ENCODE data around the gene PIK3CD. TPM values are rescaled to one million over a fixed set of nuclear protein-coding genes. Genes with fewer than 3 reads are reported as not detected.

PIK3CD gene
- total RNA-seq, 1 experiment from 2014 or later, result 23.1 TPM

DNA sequence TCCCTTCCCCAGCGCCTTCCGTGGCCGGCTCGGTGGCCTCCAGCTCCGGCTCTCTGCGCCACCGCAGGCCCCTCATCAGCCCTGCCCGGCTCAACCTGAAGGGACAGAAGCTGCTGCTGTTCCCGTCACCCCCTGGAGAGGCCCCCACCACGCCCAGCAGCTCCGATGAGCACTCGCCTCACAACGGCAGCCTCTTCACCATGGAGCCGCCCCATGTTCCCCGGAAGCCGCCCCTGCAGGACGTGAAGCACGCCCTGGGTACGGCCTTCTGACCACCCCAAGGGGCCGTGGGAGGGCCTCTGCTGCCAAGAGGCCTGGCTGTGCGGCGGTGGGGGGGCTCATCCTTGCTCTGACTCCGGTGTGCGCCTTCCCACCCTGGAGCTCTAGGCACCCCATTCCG lies 41.0 kb upstream of the PIK3CD start (continued):
- no peak for TF ChIP-seq SOX15 (CRISPR knock-in tag; IDR thresholded peaks at IDR 0.05)
- TF ChIP-seq AFF4 (CRISPR knock-in tag; IDR thresholded peaks at IDR 0.05; ENCODE audit: borderline replicate concordance), result no peak
- TF ChIP-seq ZBTB21 (CRISPR knock-in tag; IDR thresholded peaks at IDR 0.05; ENCODE audit: borderline replicate concordance), result no peak
- no peak for TF ChIP-seq NR2C2 (CRISPR knock-in tag; IDR thresholded peaks at IDR 0.05)
- no peak for TF ChIP-seq ZNF512 (CRISPR knock-in tag; IDR thresholded peaks at IDR 0.05; ENCODE audit: borderline replicate concordance)
- no peak for TF ChIP-seq FOXJ3 (CRISPR knock-in tag; IDR thresholded peaks at IDR 0.05; ENCODE audit: borderline replicate concordance)
- no peak for TF ChIP-seq MYBL2 (CRISPR knock-in tag; IDR thresholded peaks at IDR 0.05)
- no peak for TF ChIP-seq MXD4 (CRISPR knock-in tag; IDR thresholded peaks at IDR 0.05; ENCODE audit: borderline replicate concordance)
- TF ChIP-seq AR (CRISPR knock-in tag; IDR thresholded peaks at IDR 0.05), result no peak

DNA sequence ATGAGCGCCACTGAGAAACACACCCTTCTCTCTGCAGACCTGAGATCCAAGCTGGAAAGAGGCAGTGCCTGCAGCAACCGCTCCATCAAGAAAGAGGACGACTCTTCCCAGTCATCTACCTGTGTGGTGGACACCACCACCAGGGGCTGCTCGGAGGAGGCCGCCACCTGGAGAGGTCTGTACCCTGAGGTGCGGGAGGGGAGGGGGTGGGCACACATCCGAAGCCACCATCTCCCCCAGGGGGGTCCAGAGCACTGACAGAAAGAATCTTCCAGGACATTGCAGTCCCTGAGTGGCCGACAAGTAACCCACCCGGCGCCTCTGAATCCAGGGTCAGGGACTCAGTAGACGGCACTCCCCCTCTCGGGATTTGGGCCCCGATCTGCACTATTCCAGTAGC lies 39.8 kb upstream of the PIK3CD start:
- no peaks in the 10 kb centered on the region for H3K27me3 Mint-ChIP-seq (ENCODE audit: low read depth)
- POLR2A ChIA-PET, result no interaction called here
- TF ChIP-seq FOXP4 (CRISPR knock-in tag; IDR thresholded peaks at IDR 0.05), result no peak
- TF ChIP-seq CREM (CRISPR knock-in tag; IDR thresholded peaks at IDR 0.05), result no peak
- TF ChIP-seq, protein P1, sequence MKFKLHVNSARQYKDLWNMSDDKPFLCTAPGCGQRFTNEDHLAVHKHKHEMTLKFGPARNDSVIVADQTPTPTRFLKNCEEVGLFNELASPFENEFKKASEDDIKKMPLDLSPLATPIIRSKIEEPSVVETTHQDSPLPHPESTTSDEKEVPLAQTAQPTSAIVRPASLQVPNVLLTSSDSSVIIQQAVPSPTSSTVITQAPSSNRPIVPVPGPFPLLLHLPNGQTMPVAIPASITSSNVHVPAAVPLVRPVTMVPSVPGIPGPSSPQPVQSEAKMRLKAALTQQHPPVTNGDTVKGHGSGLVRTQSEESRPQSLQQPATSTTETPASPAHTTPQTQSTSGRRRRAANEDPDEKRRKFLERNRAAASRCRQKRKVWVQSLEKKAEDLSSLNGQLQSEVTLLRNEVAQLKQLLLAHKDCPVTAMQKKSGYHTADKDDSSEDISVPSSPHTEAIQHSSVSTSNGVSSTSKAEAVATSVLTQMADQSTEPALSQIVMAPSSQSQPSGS (CRISPR knock-in tag; IDR thresholded peaks at IDR 0.05; ENCODE audit: borderline replicate concordance, low read depth), result no peak
- TF ChIP-seq, protein P2, sequence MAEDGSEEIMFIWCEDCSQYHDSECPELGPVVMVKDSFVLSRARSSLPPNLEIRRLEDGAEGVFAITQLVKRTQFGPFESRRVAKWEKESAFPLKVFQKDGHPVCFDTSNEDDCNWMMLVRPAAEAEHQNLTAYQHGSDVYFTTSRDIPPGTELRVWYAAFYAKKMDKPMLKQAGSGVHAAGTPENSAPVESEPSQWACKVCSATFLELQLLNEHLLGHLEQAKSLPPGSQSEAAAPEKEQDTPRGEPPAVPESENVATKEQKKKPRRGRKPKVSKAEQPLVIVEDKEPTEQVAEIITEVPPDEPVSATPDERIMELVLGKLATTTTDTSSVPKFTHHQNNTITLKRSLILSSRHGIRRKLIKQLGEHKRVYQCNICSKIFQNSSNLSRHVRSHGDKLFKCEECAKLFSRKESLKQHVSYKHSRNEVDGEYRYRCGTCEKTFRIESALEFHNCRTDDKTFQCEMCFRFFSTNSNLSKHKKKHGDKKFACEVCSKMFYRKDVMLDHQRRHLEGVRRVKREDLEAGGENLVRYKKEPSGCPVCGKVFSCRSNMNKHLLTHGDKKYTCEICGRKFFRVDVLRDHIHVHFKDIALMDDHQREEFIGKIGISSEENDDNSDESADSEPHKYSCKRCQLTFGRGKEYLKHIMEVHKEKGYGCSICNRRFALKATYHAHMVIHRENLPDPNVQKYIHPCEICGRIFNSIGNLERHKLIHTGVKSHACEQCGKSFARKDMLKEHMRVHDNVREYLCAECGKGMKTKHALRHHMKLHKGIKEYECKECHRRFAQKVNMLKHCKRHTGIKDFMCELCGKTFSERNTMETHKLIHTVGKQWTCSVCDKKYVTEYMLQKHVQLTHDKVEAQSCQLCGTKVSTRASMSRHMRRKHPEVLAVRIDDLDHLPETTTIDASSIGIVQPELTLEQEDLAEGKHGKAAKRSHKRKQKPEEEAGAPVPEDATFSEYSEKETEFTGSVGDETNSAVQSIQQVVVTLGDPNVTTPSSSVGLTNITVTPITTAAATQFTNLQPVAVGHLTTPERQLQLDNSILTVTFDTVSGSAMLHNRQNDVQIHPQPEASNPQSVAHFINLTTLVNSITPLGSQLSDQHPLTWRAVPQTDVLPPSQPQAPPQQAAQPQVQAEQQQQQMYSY (CRISPR knock-in tag; IDR thresholded peaks at IDR 0.05), result no peak
- no peak for TF ChIP-seq MLX (CRISPR knock-in tag; IDR thresholded peaks at IDR 0.05)
- no peak for TF ChIP-seq GRHL2 (CRISPR knock-in tag; IDR thresholded peaks at IDR 0.05; ENCODE audit: insufficient replicate concordance, severe bottlenecking)
- no peak for TF ChIP-seq MAX (CRISPR knock-in tag; IDR thresholded peaks at IDR 0.05)
- H3K36me3 Mint-ChIP-seq, result peaks cover 15% of the 10 kb centered on the region; the same call in 1 of the 2 replicates
- CTCF ChIA-PET, result interaction anchor here (0.6 to 1.5 kb wide), 2 partner anchors 22 to 116 kb away, joined by 3 to 5 read pairs; no protein-coding TSS in a partner anchor
- H3K4me1 Mint-ChIP-seq, result peaks cover 2% of the 10 kb centered on the region; the same call in 1 of the 2 replicates
- H3K4me3 Mint-ChIP-seq, result no peak overlapping the region
- ATAC-seq, result no peak
- H3K27ac Mint-ChIP-seq, result no peak overlapping the region
- DNase-seq (ENCODE audit: low spot score), result no peak
- H3K9me3 Mint-ChIP-seq, result no peaks in the 10 kb centered on the region
